ENCODE measurements around the gene SH3BP4. TPM values are rescaled to one million over a fixed set of nuclear protein-coding genes. Genes with fewer than 3 reads are reported as not detected.

The SH3BP4 gene
- total and polyA plus RNA-seq, 2 donors (not counting 1 experiment from before 2014, with no cell fraction given) = 1.00 to 1.3 TPM

DNA sequence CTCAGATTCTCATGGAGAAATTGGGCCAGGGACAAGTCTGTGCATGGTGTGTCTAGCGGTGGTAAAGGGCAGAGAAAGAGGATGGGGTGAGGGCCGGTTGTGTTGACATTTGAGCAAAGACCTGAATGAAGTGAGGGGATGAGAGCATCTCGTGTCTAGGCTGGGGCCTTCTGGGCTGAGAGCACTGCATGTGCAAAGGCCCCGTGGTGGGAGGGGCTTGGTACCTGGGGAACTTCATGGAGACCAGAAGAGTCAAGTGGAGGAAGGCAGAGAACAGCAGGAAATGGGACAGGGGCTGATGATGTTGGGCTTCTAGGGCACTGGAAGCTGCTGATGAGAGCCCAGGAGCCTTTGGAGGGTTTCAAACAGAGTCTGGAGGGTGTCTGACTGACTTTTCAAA is 76.8 kb downstream of the SH3BP4 start:
- Histone ChIP-seq H3K27ac (ENCODE audit: low read length in 2 of 2) (no peak overlapping the region), H3K9me3 (ENCODE audit: control extremely low read depth in 1 of 3, control insufficient read depth in 2 of 3, insufficient read depth in 1 of 3, low read length in 2 of 3) (no peaks in the 10 kb centered on the region), H3K4me3 (ENCODE audit: control extremely low read depth in 1 of 5, extremely low read depth in 1 of 5, insufficient read depth in 1 of 5, low read depth in 2 of 5, low read length in 4 of 5) (no peak overlapping the region), H3K79me2 (ENCODE audit: control insufficient read depth, insufficient read depth, low read length) (no peaks in the 10 kb centered on the region), H3K36me3 (replicated peaks in 1 of 2; ENCODE audit: control extremely low read depth in 1 of 2, control insufficient read depth in 1 of 2, extremely low read depth in 1 of 2, insufficient read depth in 2 of 2, low read length in 1 of 2) (no peaks in the 10 kb centered on the region), H4K20me1 (ENCODE audit: control insufficient read depth, insufficient read depth, low read length, poor library complexity, severe bottlenecking) (no peaks in the 10 kb centered on the region), H3K4me2 (replicated peaks; ENCODE audit: low read depth, low read length, poor library complexity, severe bottlenecking) (no peak overlapping the region), H3K9ac (ENCODE audit: low read length) (no peak overlapping the region), H2AFZ (ENCODE audit: insufficient read depth, low read depth, low read length, poor library complexity, severe bottlenecking) (no peak overlapping the region), H3K4me1 (ENCODE audit: control insufficient read depth in 2 of 2, insufficient read depth in 2 of 2, low read length in 2 of 2) (no peaks in the 10 kb centered on the region), H3K27me3 (replicated peaks in 1 of 4; ENCODE audit: control extremely low read depth in 1 of 4, control insufficient read depth in 3 of 4, insufficient read depth in 4 of 4, low read length in 3 of 4) (no peaks in the 10 kb centered on the region)
- Mint-ChIP-seq H3K4me3 (no peak overlapping the region), H3K4me1 (no peaks in the 10 kb centered on the region), H3K27ac (no peak overlapping the region), H3K9me3 (ENCODE audit: insufficient read depth) (no peaks in the 10 kb centered on the region), H3K27me3 (peaks cover 8% of the 10 kb centered on the region)
- POLR2A ChIA-PET = no interaction called here
- intact Hi-C loops (cut with micrococcal nuclease) = no loop called here
- WGBS (ENCODE audit: insufficient coverage) = 87% methylated on average over 4 of the region's 4 CpGs
- CTCF ChIA-PET = no interaction called here
- TF ChIP-seq, protein P1, sequence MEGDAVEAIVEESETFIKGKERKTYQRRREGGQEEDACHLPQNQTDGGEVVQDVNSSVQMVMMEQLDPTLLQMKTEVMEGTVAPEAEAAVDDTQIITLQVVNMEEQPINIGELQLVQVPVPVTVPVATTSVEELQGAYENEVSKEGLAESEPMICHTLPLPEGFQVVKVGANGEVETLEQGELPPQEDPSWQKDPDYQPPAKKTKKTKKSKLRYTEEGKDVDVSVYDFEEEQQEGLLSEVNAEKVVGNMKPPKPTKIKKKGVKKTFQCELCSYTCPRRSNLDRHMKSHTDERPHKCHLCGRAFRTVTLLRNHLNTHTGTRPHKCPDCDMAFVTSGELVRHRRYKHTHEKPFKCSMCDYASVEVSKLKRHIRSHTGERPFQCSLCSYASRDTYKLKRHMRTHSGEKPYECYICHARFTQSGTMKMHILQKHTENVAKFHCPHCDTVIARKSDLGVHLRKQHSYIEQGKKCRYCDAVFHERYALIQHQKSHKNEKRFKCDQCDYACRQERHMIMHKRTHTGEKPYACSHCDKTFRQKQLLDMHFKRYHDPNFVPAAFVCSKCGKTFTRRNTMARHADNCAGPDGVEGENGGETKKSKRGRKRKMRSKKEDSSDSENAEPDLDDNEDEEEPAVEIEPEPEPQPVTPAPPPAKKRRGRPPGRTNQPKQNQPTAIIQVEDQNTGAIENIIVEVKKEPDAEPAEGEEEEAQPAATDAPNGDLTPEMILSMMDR (IDR thresholded peaks at IDR 0.05) = no peak
- no peak for TF ChIP-seq EZH2 (IDR thresholded peaks at IDR 0.05; ENCODE audit: borderline replicate concordance, insufficient read depth, low read depth, low read length, poor library complexity, severe bottlenecking)
- ATAC-seq (ENCODE audit: low read depth) (no peak), DNase-seq (no peak)

DNA sequence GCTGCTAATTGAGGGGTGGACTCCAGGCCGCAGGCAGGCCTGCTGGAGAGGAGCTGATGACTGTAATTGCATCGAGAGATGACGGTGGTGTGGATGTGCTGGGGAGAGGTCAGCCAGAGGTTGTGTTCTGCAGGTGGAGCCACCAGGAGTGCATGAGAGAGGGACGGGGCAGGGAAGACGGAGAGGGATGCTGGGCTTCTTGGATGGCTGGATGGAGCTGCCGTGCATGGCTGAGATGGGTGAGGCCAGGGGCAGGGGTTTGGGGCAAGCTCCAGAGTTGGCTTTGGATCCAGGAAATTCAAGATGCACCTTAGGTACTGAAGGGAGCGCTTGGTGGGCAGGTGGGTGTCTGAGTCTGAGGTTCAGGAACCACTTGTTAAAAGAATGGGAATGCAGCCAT is 77.2 kb downstream of the SH3BP4 start:
- 95% methylated on average over 6 of the region's 7 CpGs for WGBS (ENCODE audit: insufficient coverage)
- H3K4me1 Mint-ChIP-seq = no peaks in the 10 kb centered on the region
- Histone ChIP-seq H3K9me3 (ENCODE audit: control extremely low read depth in 1 of 3, control insufficient read depth in 2 of 3, insufficient read depth in 1 of 3, low read length in 2 of 3) (no peaks in the 10 kb centered on the region), H3K27ac (ENCODE audit: low read length in 2 of 2) (no peak overlapping the region), H3K4me2 (replicated peaks; ENCODE audit: low read depth, low read length, poor library complexity, severe bottlenecking) (no peak overlapping the region), H2AFZ (ENCODE audit: insufficient read depth, low read depth, low read length, poor library complexity, severe bottlenecking) (no peak overlapping the region), H3K36me3 (replicated peaks in 1 of 2; ENCODE audit: control extremely low read depth in 1 of 2, control insufficient read depth in 1 of 2, extremely low read depth in 1 of 2, insufficient read depth in 2 of 2, low read length in 1 of 2) (no peaks in the 10 kb centered on the region), H3K27me3 (replicated peaks in 1 of 4; ENCODE audit: control extremely low read depth in 1 of 4, control insufficient read depth in 3 of 4, insufficient read depth in 4 of 4, low read length in 3 of 4) (no peaks in the 10 kb centered on the region), H3K79me2 (ENCODE audit: control insufficient read depth, insufficient read depth, low read length) (no peaks in the 10 kb centered on the region), H4K20me1 (ENCODE audit: control insufficient read depth, insufficient read depth, low read length, poor library complexity, severe bottlenecking) (no peaks in the 10 kb centered on the region), H3K4me1 (ENCODE audit: control insufficient read depth in 2 of 2, insufficient read depth in 2 of 2, low read length in 2 of 2) (no peaks in the 10 kb centered on the region), H3K4me3 (ENCODE audit: control extremely low read depth in 1 of 5, extremely low read depth in 1 of 5, insufficient read depth in 1 of 5, low read depth in 2 of 5, low read length in 4 of 5) (no peak overlapping the region), H3K9ac (ENCODE audit: low read length) (no peak overlapping the region)
- ATAC-seq (ENCODE audit: low read depth) (no peak), DNase-seq (no peak)
- no peak overlapping the region for H3K4me3 Mint-ChIP-seq
- H3K27ac Mint-ChIP-seq = no peak overlapping the region
- ChIA-PET POLR2A (no interaction called here), CTCF (no interaction called here)
- intact Hi-C loops (cut with micrococcal nuclease) = no loop called here
- TF ChIP-seq, protein P1 (IDR thresholded peaks at IDR 0.05) = no peak
- no peak for TF ChIP-seq EZH2 (IDR thresholded peaks at IDR 0.05; ENCODE audit: borderline replicate concordance, insufficient read depth, low read depth, low read length, poor library complexity, severe bottlenecking)
- peaks cover 8% of the 10 kb centered on the region for H3K27me3 Mint-ChIP-seq
- no peaks in the 10 kb centered on the region for H3K9me3 Mint-ChIP-seq (ENCODE audit: insufficient read depth)
